Common myeloid progenitor, CD34-positive (primary cell): ENCODE data around the gene KCNK1.

Source experiments
- CTCF ChIA-PET: fragments of 350-600 bp; sonication (Branson Sonifier 250); formaldehyde crosslinking; loops from one replicate; lab custom pipeline; 2021; ENCODE audit warnings: antibody characterized with exemption; lab: Charles Lee
- POLR2A ChIA-PET: fragments of 350-600 bp; sonication (Branson Sonifier 250); formaldehyde crosslinking; loops from one replicate; lab custom pipeline; 2021; ENCODE audit warnings: antibody characterized with exemption; lab: Charles Lee
- DNase-seq, 3 donors: peaks; one replicate each; pipeline versions ENCODE4 v3.0.0 to v3.0.0-alpha.2; 2013
- H3K27ac ChIP-seq, 2 experiments: 1 replicate in 1 of 2; 2 replicates in 1 of 2; pipeline ENCODE4 v1.7.0; 2013; ENCODE audit warnings: inconsistent platforms in 2 of 2, low read length in 2 of 2, mild to moderate bottlenecking in 2 of 2, low read depth in 1 of 2, moderate library complexity in 1 of 2; ENCODE audit not compliant: severe bottlenecking in 2 of 2, insufficient read depth in 1 of 2, poor library complexity in 1 of 2
- H3K27me3 ChIP-seq, 5 experiments: replicated peaks in 2 of 5; 1 replicate in 3 of 5; 2 replicates in 2 of 5; pipeline versions ENCODE4 v1.6.1 to v1.7.0; 2013; ENCODE audit warnings: low read length in 4 of 5, mild to moderate bottlenecking in 2 of 5, moderate library complexity in 2 of 5, inconsistent platforms in 1 of 5; ENCODE audit not compliant: insufficient read depth in 5 of 5, control insufficient read depth in 4 of 5
- H3K36me3 ChIP-seq, 4 experiments: 1 replicate in 2 of 4; 2 replicates in 2 of 4; pipeline versions ENCODE4 v1.6.1 to v1.7.0; 2013; ENCODE audit warnings: low read length in 3 of 4, control low read depth in 1 of 4, mild to moderate bottlenecking in 1 of 4; ENCODE audit not compliant: control insufficient read depth in 4 of 4, insufficient read depth in 4 of 4
- H3K4me1 ChIP-seq, 4 experiments: 1 replicate in 3 of 4; 2 replicates in 1 of 4; pipeline versions ENCODE4 v1.6.1 to v1.7.1; 2013; ENCODE audit warnings: low read length in 3 of 4, mild to moderate bottlenecking in 3 of 4, control low read depth in 1 of 4, inconsistent platforms in 1 of 4, moderate library complexity in 1 of 4; ENCODE audit not compliant: control insufficient read depth in 4 of 4, insufficient read depth in 4 of 4; ENCODE audit errors: control extremely low read depth in 1 of 4
- H3K4me3 ChIP-seq, 7 experiments: 1 replicate in 4 of 7; 2 replicates in 3 of 7; pipeline versions ENCODE4 v1.5.1 to v1.7.0; 2013; ENCODE audit warnings: mild to moderate bottlenecking in 7 of 7, low read length in 6 of 7, moderate library complexity in 6 of 7, inconsistent platforms in 2 of 7, low read depth in 2 of 7, control low read depth in 1 of 7; ENCODE audit not compliant: insufficient read depth in 4 of 7, control insufficient read depth in 1 of 7; ENCODE audit errors: extremely low read depth in 1 of 7
- H3K9me3 ChIP-seq, 5 experiments: 1 replicate in 4 of 5; 2 replicates in 1 of 5; pipeline versions ENCODE4 v1.6.1 to v1.7.1; 2013; ENCODE audit warnings: low read length in 4 of 5, mild to moderate bottlenecking in 2 of 5, inconsistent platforms in 1 of 5, low read depth in 1 of 5, moderate library complexity in 1 of 5; ENCODE audit not compliant: control insufficient read depth in 4 of 5, insufficient read depth in 2 of 5; ENCODE audit errors: control extremely low read depth in 1 of 5
- WGBS: methylation state at CpG from one replicate; pipeline ENCODE4 v1.1.5; 2013; ENCODE audit not compliant: insufficient coverage; 5-methylcytosine and 5-hydroxymethylcytosine counted together

Gene KCNK1

DNA sequence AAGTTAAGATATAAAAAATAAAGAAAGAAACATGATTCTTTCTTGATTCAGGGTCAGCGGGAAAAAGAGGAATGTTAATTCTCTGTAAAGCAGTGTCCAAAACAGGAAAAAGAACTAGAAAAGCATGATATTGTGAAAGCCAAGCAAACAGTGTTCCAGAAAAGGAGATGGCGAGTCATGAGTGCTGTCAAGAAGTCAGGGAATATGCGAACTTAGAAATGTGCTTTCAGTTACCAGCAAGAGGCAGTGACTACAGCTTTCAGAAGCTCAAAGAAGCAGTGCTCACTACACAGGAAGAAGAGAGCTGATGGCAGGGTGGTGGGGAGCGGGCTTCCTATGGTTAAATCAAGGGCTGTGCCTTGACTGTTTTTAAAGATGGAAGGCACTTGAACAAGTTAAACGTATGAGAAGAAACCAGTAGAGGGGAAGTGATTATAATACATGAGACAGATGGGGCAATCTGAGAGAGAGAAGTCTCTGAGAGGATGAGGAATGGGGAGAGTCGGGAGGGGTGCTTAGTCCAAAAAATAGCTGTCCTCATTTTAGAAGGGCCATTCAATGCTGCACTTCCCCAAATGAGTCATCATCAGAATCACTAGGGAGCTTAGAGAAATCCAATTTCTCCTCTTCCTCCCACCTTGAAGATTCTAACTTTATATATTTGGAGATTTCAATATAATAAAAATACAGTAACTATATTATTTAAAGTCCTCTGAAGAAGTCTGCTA is 90.4 kb downstream of the KCNK1 start:
- ChIA-PET CTCF (no interaction called here), POLR2A (no interaction called here)
- Histone ChIP-seq H3K4me3 (no peak overlapping the region), H3K4me1 (no peaks in the 10 kb centered on the region), H3K36me3 (no peaks in the 10 kb centered on the region), H3K27me3 (peaks cover 0 to 3% (median 0%) of the 10 kb centered on the region in 5 experiments), H3K27ac (no peak overlapping the region), H3K9me3 (no peaks in the 10 kb centered on the region)
- DNase-seq: no peak
- WGBS: 84% methylated on average over 6 of the region's 6 CpGs

DNA sequence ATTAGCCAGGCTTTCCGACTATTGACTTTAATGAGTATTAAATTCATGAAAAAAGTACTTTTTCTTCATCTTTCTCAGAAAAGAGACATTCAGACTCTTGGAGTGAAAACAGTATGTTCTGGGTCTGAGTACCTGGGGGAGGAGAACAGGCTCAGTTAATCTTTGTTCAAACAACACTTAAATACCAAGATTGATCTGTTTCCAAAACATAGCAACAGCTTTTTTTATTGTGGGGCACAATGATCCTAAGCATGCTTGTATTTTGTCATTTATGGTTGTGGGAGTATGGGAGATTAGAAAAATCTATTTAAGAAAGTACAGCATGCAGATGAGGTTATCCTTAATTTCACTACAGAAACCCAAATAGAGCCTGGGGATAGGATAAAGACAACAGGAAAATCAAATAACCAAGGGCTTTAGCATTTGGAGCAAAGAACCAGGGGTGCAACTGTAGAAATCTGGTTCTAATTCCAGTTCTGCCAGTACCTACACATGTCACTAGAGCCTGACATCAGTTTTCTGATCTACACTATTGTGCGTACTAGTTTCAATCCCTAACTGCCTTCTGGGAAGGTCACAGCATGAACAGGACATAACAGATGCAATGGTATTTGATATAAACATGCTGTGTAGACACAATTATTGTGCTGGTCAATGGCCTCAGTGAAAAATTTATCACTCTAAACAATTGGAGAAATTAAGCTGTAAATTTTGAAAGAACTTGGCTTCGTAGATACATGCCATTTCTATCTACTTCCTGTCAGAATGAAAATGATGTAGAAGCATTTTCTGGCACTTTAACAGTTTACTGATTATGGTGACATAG is 91.2 kb downstream of the KCNK1 start:
- Histone ChIP-seq H3K36me3 (no peaks in the 10 kb centered on the region), H3K4me3 (no peak overlapping the region), H3K9me3 (no peaks in the 10 kb centered on the region), H3K27me3 (peaks cover 0 to 3% (median 0%) of the 10 kb centered on the region in 5 experiments), H3K4me1 (no peaks in the 10 kb centered on the region), H3K27ac (no peak overlapping the region)
- ChIA-PET POLR2A (no interaction called here), CTCF (no interaction called here)
- 60% methylated on average over 2 of the region's 3 CpGs for WGBS
- no peak for DNase-seq

DNA sequence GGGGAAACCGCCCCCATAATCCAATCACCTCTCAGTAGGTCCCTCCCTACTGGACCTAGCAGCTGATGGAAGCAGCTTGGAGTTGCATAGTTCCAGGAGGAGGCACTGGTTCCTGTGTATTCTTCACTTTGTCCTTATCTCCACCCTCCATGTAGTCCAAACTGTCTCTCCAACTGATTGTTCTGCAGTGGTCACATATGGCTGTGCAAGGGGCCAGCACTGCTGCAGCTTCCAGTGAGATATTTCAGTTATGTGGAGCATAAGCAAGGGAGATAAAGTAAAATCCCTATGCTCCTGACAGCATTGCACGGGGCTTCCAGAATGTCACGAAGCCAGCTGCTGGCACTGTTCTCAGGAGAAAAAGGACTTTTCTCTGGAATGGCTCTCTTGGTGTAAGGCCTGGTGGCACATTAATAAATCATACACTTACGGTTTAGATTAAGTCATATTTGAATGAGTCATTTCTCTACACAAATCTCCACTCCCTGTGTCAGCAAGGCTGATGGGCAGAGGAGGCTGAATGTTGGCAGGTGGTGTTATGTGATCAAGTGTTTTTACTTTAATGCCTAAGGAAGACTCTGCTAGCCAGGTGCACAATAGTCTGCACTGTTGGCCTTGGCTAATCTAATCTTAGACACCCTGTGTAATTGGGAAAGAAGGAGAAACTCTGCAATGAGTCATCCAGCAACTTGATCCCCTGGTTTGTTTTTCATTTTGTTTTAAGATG is 93.4 kb downstream of the KCNK1 start:
- no peak for DNase-seq
- no peak overlapping the region for H3K4me3 ChIP-seq
- H3K36me3 ChIP-seq: no peaks in the 10 kb centered on the region
- peaks cover 0 to 3% (median 0%) of the 10 kb centered on the region in 5 experiments for H3K27me3 ChIP-seq
- H3K27ac ChIP-seq: no peak overlapping the region
- H3K4me1 ChIP-seq: no peaks in the 10 kb centered on the region
- ChIA-PET CTCF (no interaction called here), POLR2A (no interaction called here)
- H3K9me3 ChIP-seq: no peaks in the 10 kb centered on the region
- 93% methylated on average over 3 of the region's 4 CpGs for WGBS

DNA sequence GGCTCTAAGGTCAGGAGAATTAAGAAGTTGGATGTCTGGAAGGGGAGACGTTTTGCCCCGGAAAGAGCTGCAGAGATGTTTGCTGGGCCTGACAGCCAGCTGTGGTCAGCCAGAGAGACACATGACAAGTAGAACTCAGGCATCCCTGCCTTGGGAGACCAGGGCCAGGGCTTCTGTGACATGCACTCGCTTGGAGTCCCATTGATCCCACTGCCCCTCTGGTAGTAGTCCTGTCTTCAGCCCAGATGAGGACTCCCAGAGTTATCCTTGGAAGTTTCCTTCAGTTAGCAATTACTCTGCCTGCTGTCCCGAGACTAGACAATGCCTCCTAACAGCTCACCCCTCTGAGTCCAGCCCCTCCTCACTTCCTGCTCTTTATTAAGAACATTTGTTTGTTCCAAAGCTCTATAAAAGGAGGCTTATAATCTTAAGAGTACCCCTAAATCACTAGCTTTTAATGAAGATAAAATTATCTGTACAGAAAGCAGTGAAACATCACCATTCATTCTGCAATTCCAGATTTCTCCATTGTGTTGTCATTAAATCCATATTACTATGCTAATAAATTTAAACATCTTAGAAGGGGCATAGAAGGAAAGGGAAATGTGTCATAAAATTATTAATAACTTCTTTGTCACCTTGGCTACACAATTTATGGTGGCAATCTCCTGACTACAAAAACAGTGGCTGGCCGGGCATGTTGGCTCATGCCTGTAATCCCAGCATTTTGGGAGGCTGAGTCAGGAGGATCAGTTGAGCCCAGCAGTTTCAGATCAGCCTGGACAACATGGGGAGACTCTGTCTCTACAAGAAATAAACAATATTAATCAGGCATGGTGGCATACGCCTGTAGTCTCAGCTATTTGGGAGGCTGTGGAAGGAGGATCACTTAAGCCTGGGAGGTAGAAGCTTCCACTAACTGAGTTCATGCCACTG is 94.2 kb downstream of the KCNK1 start:
- ChIA-PET POLR2A (no interaction called here), CTCF (no interaction called here)
- 86% methylated on average over 5 of the region's 6 CpGs for WGBS
- Histone ChIP-seq H3K4me3 (no peak overlapping the region), H3K9me3 (no peaks in the 10 kb centered on the region), H3K27ac (no peak overlapping the region), H3K27me3 (peaks cover 0 to 3% (median 0%) of the 10 kb centered on the region in 5 experiments), H3K4me1 (no peaks in the 10 kb centered on the region), H3K36me3 (no peaks in the 10 kb centered on the region)
- no peak for DNase-seq

DNA sequence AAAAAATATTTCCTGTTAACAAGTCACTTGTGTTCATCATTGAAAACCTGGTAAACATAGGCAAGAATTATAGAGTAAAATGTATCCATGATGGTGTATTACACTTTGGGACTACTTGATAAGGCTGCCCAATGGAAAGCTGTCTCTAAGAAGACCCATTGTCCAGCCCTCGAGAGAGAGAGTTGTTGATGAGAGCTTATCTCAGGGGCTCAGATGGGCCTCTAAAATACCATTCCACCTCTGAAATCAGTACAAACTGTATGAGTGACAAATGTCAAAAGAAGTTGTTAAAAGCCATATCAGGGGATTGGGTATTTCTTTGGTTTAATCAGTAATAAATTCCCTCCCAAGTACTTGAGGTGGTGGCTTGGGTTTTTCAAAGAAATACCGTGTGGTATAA is 96.1 kb downstream of the KCNK1 start:
- Histone ChIP-seq H3K4me3 (no peak overlapping the region), H3K9me3 (no peaks in the 10 kb centered on the region), H3K27ac (no peak overlapping the region), H3K36me3 (no peaks in the 10 kb centered on the region), H3K27me3 (peaks cover 0 to 3% (median 0%) of the 10 kb centered on the region in 5 experiments), H3K4me1 (no peaks in the 10 kb centered on the region)
- ChIA-PET POLR2A (no interaction called here), CTCF (no interaction called here)
- no peak for DNase-seq
- 100% methylated on average over 1 of the region's 2 CpGs for WGBS

DNA sequence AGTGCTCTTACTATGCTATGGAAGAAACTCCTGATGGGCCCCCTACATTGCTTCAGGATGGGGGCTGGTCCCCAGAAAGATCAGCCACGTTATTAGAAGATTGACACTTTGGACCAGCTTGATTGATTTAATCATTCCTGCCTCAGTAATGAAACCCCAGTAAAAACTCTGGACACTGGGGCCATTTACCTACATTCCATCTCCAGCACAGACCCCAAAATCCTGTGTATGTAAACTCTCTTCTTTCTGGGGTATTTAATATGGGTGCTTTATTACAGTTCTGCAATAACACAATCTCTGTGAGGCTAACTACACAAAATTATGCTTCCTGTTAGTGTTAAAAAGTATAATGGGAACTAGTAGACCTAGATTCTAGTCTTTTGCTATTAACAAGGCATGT is 96.6 kb downstream of the KCNK1 start:
- POLR2A ChIA-PET: no interaction called here
- Histone ChIP-seq H3K4me1 (no peaks in the 10 kb centered on the region), H3K9me3 (no peaks in the 10 kb centered on the region), H3K36me3 (no peaks in the 10 kb centered on the region), H3K4me3 (no peak overlapping the region), H3K27me3 (peaks cover 0 to 3% (median 0%) of the 10 kb centered on the region in 5 experiments), H3K27ac (no peak overlapping the region)
- CTCF ChIA-PET: no interaction called here
- DNase-seq: no peak
- 60% methylated on average over 1 of the region's 1 CpG for WGBS
